CD14-positive monocyte (primary cell): Measurements from ENCODE around the gene SLC28A1. TPM values are rescaled to one million over a fixed set of nuclear protein-coding genes. Genes with fewer than 3 reads are reported as not detected.

ENCODE experiments used
- DNase-seq, 3 donors: peaks; one replicate each; pipeline ENCODE4 v3.0.0-alpha.2; 2011 to 2022
- H2AFZ ChIP-seq: 2 replicates; pipeline ENCODE4 v1.6.0; 2012; ENCODE audit warnings: mild to moderate bottlenecking, low read depth, low read length, inconsistent platforms; ENCODE audit not compliant: insufficient read depth, poor library complexity, severe bottlenecking
- H3K27ac ChIP-seq, 2 donors: 1 replicate in 1 of 2; 2 replicates in 1 of 2; pipeline ENCODE4 v1.5.1; 2012 to 2013; ENCODE audit warnings: low read length in 2 of 2, control low read depth in 1 of 2, inconsistent platforms in 1 of 2, low read depth in 1 of 2, mild to moderate bottlenecking in 1 of 2
- H3K27me3 ChIP-seq, 2 donors: one replicate each; pipeline versions ENCODE4 v1.6.0 to v1.6.1; 2011 to 2013; ENCODE audit warnings: low read length in 2 of 2; ENCODE audit not compliant: control insufficient read depth in 2 of 2, insufficient read depth in 2 of 2
- H3K36me3 ChIP-seq, 2 donors: replicated peaks in 1 of 2; 1 replicate in 1 of 2; 2 replicates in 1 of 2; pipeline versions ENCODE4 v1.5.1 to v1.6.1; 2012 to 2013; ENCODE audit warnings: low read length in 2 of 2, control low read depth in 1 of 2, inconsistent platforms in 1 of 2, mild to moderate bottlenecking in 1 of 2; ENCODE audit not compliant: insufficient read depth in 2 of 2, control insufficient read depth in 1 of 2
- H3K4me1 ChIP-seq, 2 donors: 1 replicate in 1 of 2; 2 replicates in 1 of 2; pipeline versions ENCODE4 v1.5.1 to v1.6.1; 2012 to 2013; ENCODE audit warnings: low read length in 2 of 2, control low read depth in 1 of 2, inconsistent platforms in 1 of 2, mild to moderate bottlenecking in 1 of 2, moderate library complexity in 1 of 2; ENCODE audit not compliant: insufficient read depth in 2 of 2, control insufficient read depth in 1 of 2
- H3K4me2 ChIP-seq: replicated peaks from 2 replicates; pipeline ENCODE3; 2012; ENCODE audit warnings: low read length, moderate library complexity, mild to moderate bottlenecking; ENCODE audit not compliant: poor library complexity, severe bottlenecking; ENCODE audit errors: extremely low read depth
- H3K4me3 ChIP-seq, 3 experiments: fragments of 200-600 bp in 1 of 3; sonication (generic) in 1 of 3; replicated peaks in 1 of 3; 1 replicate in 2 of 3; 2 replicates in 1 of 3; pipeline ENCODE4 v1.5.1; 2011 to 2013; ENCODE audit warnings: low read length in 3 of 3, mild to moderate bottlenecking in 3 of 3, control low read depth in 2 of 3, low read depth in 2 of 3, inconsistent platforms in 1 of 3, moderate library complexity in 1 of 3
- H3K79me2 ChIP-seq: 2 replicates; pipeline ENCODE4 v1.6.0; 2012; ENCODE audit warnings: mild to moderate bottlenecking, control low read depth, inconsistent platforms, low read length, moderate library complexity; ENCODE audit not compliant: insufficient read depth
- H3K9ac ChIP-seq: 2 replicates; pipeline ENCODE4 v1.6.0; 2017; ENCODE audit warnings: low read length, mild to moderate bottlenecking; ENCODE audit not compliant: insufficient read depth, poor library complexity, severe bottlenecking
- H3K9me3 ChIP-seq, 2 donors: replicated peaks in 1 of 2; 1 replicate in 1 of 2; 2 replicates in 1 of 2; pipeline versions ENCODE4 v1.5.1 to v1.6.1; 2012 to 2013; ENCODE audit warnings: low read length in 2 of 2, control low read depth in 1 of 2; ENCODE audit not compliant: control insufficient read depth in 1 of 2, insufficient read depth in 1 of 2
- H4K20me1 ChIP-seq: 2 replicates; pipeline ENCODE4 v1.6.0; 2012; ENCODE audit warnings: mild to moderate bottlenecking, low read length, control low read depth, moderate library complexity; ENCODE audit not compliant: insufficient read depth
- H3K27ac Mint-ChIP-seq, 7 donors: one replicate each; pipeline ENCODE4 v1.8.0; 2020; ENCODE audit warnings: mild to moderate bottlenecking in 7 of 7, mixed read lengths in 7 of 7, moderate library complexity in 6 of 7, inconsistent platforms in 2 of 7
- H3K27me3 Mint-ChIP-seq, 3 donors: one replicate each; pipeline ENCODE4 v1.8.0; 2021 to 2022; ENCODE audit warnings: low read depth in 3 of 3, mild to moderate bottlenecking in 3 of 3, mixed read lengths in 3 of 3, moderate library complexity in 3 of 3, inconsistent platforms in 1 of 3
- H3K36me3 Mint-ChIP-seq, 2 donors: one replicate each; pipeline ENCODE4 v1.8.0; 2020; ENCODE audit warnings: mixed read lengths in 2 of 2, inconsistent platforms in 1 of 2, mild to moderate bottlenecking in 1 of 2
- H3K4me1 Mint-ChIP-seq: one replicate; pipeline ENCODE4 v1.8.0; 2020; ENCODE audit warnings: mild to moderate bottlenecking, mixed read lengths
- H3K4me3 Mint-ChIP-seq, 2 donors: one replicate each; pipeline ENCODE4 v1.8.0; 2020; ENCODE audit warnings: mild to moderate bottlenecking in 2 of 2, mixed read lengths in 2 of 2, moderate library complexity in 1 of 2
- H3K9me3 Mint-ChIP-seq, 7 donors: one replicate each; pipeline ENCODE4 v1.8.0; 2020 to 2022; ENCODE audit warnings: mixed read lengths in 7 of 7, mild to moderate bottlenecking in 6 of 7, moderate library complexity in 6 of 7, inconsistent platforms in 2 of 7
- CTCF ChIP-seq: fragments of 200-600 bp; IDR thresholded peaks from one replicate; pipeline ENCODE4 v1.8.0; 2022; ENCODE audit warnings: antibody characterized with exemption, mild to moderate bottlenecking
- WGBS: methylation state at CpG from one replicate; pipeline ENCODE4 v1.1.5; 2013; ENCODE audit warnings: missing lambda C conversion rate; ENCODE audit not compliant: insufficient coverage; 5-methylcytosine and 5-hydroxymethylcytosine counted together
- intact Hi-C, 2 donors: fragments of 100-400 bp; cut with micrococcal nuclease; formaldehyde crosslinking; loops; one replicate each; pipeline versions ENCODE4 v1.15.0 to v1.15.1; 2023
- polyA plus RNA-seq, 3 donors: library from polyadenylated mRNA; depleted of rRNA in 1 of 3; unstranded in 2 of 3; stranded (reverse) in 1 of 3; fragments of 300-500 nt in 2 of 3; fragments of >200 nt in 1 of 3; fragmentation: Illumina TruSeq in 2 of 3; gene quantifications; 1 replicate in 2 of 3; 2 replicates in 1 of 3; pipeline ENCODE4 v1.2.3, GENCODE V29; 2012 to 2021

SLC28A1 gene
- polyA plus RNA-seq, 3 donors = not detected

- TF ChIP-seq CTCF = no peak
- Mint-ChIP-seq H3K27ac (no peak overlapping the region), H3K27me3 (peaks cover 0 to 5% (median 0%) of the 10 kb centered on the region in 3 donors), H3K4me3 (no peak overlapping the region), H3K36me3 (no peaks in the 10 kb centered on the region), H3K4me1 (peaks cover 9% of the 10 kb centered on the region), H3K9me3 (peaks cover 0 to 3% (median 0%) of the 10 kb centered on the region in 7 donors)
- no peak overlapping the region for H2AFZ ChIP-seq
- no peak for DNase-seq
- no peaks in the 10 kb centered on the region for H3K4me1 ChIP-seq
- no peak overlapping the region for H3K4me2 ChIP-seq
- peaks cover 0 to 4% of the 10 kb centered on the region in 2 donors for H3K9me3 ChIP-seq
- H3K9ac ChIP-seq = no peak overlapping the region
- WGBS = no CpG with 5 or more reads among the region's 1 CpG
- H4K20me1 ChIP-seq = no peaks in the 10 kb centered on the region
- no peak overlapping the region for H3K27ac ChIP-seq
- H3K79me2 ChIP-seq = no peaks in the 10 kb centered on the region
- intact Hi-C loops = no loop called here
- no peaks in the 10 kb centered on the region for H3K36me3 ChIP-seq
- H3K4me3 ChIP-seq = no peak overlapping the region
- no peaks in the 10 kb centered on the region for H3K27me3 ChIP-seq
These were observed 33.0 kb downstream of the SLC28A1 start for GRCh38 chr15:84917452-84917851.

- no peak for TF ChIP-seq CTCF
These were observed 34.7 kb downstream of the SLC28A1 start for GRCh38 chr15:84919106-84919667.

More at GRCh38 chr15:84919106-84919667, 34.7 kb downstream of the SLC28A1 start:
- Histone ChIP-seq H3K4me1 (no peaks in the 10 kb centered on the region), H3K27ac (no peak overlapping the region), H4K20me1 (no peaks in the 10 kb centered on the region), H3K79me2 (no peaks in the 10 kb centered on the region), H3K27me3 (no peaks in the 10 kb centered on the region), H3K9me3 (peaks cover 0 to 2% of the 10 kb centered on the region in 2 donors), H2AFZ (no peak overlapping the region), H3K4me3 (no peak overlapping the region), H3K4me2 (no peak overlapping the region), H3K36me3 (no peaks in the 10 kb centered on the region), H3K9ac (no peak overlapping the region)
- DNase-seq = no peak
- intact Hi-C loops = no loop called here
- H3K9me3 Mint-ChIP-seq = peaks cover 0 to 2% (median 0%) of the 10 kb centered on the region in 7 donors
- H3K27me3 Mint-ChIP-seq = peaks cover 0 to 3% (median 0%) of the 10 kb centered on the region in 3 donors
- WGBS = 94% methylated on average over 2 of the region's 2 CpGs
- H3K27ac Mint-ChIP-seq = no peak overlapping the region
- H3K4me1 Mint-ChIP-seq = peaks cover 9% of the 10 kb centered on the region
- no peak overlapping the region for H3K4me3 Mint-ChIP-seq
- H3K36me3 Mint-ChIP-seq = no peaks in the 10 kb centered on the region
